PFSK-1 (cell line): ENCODE measurements around the gene IFRD1.

Experiments used
- POLR2AphosphoS5 ChIP-seq: IDR thresholded peaks from 2 replicates; pipeline ENCODE4 v1.6.1; 2012; ENCODE audit warnings: low read depth, mild to moderate bottlenecking, control low read depth, low read length, moderate library complexity
- REST ChIP-seq, 2 experiments: IDR thresholded peaks; 2 replicates each; pipeline versions ENCODE4 v1.6.1 to v1.8.0; 2011 to 2012; ENCODE audit warnings: low read depth in 2 of 2, low read length in 2 of 2, control low read depth in 1 of 2, inconsistent platforms in 1 of 2, mild to moderate bottlenecking in 1 of 2, moderate library complexity in 1 of 2; ENCODE audit not compliant: insufficient read depth in 1 of 2
- TAF1 ChIP-seq: IDR thresholded peaks from 2 replicates; pipeline ENCODE4 v1.6.1; 2012; ENCODE audit warnings: low read length, control low read depth, borderline replicate concordance; ENCODE audit not compliant: insufficient read depth

DNA sequence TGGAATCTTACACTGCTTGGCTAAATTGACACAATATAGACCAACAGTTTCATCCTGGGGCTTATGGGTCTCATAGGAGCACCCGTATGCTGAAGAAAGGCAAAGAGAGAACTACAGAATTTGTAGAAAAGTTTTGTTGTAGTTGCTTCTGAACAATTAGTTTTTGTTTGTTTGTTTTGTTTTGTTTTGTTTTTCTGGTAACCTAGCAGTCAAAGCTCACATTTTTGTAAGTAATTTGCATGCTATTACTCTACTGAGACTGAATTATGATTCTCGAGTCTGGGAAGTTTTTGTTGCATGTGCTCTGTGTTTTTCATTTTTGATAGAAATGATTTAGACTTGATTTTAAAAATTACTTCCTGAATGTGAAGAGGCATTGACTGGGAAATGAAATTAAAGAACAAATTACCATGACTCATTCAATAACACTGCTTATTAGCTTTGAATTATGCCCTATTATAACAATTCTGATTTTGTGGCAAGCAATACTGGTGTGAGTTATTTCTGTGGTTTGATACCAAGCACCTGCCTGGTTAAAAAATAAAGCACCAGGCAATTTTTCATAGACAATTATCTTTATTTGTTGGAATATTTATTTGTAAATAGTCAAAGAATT, 31.0 kb downstream of the IFRD1 start:
- TF ChIP-seq POLR2AphosphoS5 (no peak), TAF1 (no peak), REST (IDR thresholded peaks at IDR 0.05; ENCODE audit: insufficient read depth in 1 of 2, low read depth in 2 of 2, low read length in 2 of 2) (no peak)
